Hepatocyte (in vitro differentiated cells): Measurements from ENCODE around the gene PSEN1.

ENCODE experiments used
- CTCF ChIP-seq: fragments of 200-600 bp; sonication (generic); IDR thresholded peaks from 2 replicates; pipeline ENCODE4 v1.5.1; 2016; ENCODE audit warnings: antibody characterized with exemption, mild to moderate bottlenecking; ENCODE audit not compliant: poor library complexity
- EZH2 ChIP-seq: fragments of 200-600 bp; sonication (generic); IDR thresholded peaks from 2 replicates; pipeline ENCODE4 v1.6.1; 2016; ENCODE audit warnings: antibody characterized with exemption, mild to moderate bottlenecking, borderline replicate concordance
- EZH2phosphoT487 ChIP-seq: fragments of 200-600 bp; sonication (generic); IDR thresholded peaks from one replicate; pipeline ENCODE4 v1.6.1; 2018; ENCODE audit warnings: antibody characterized with exemption, mild to moderate bottlenecking, low read depth, moderate library complexity; ENCODE audit not compliant: unreplicated experiment, severe bottlenecking

- TF ChIP-seq CTCF (no peak), EZH2 (no peak), EZH2phosphoT487 (no peak)
Observed at GRCh38 chr14:73241481-73242165, 105.3 kb downstream of the PSEN1 start.
